22Rv1 (cell line): ENCODE measurements around the gene CGNL1.

Experiments
- ZFX ChIP-seq: fragments of 450-650 bp; IDR thresholded peaks from 2 replicates; pipeline ENCODE4 v1.6.1; 2017; ENCODE audit warnings: antibody characterized with exemption, borderline replicate concordance
- TF ChIP-seq, protein P1 (sequence below): fragments of 450-650 bp; IDR thresholded peaks from 2 replicates; pipeline ENCODE4 v1.5.1; 2017; ENCODE audit warnings: mild to moderate bottlenecking

DNA sequence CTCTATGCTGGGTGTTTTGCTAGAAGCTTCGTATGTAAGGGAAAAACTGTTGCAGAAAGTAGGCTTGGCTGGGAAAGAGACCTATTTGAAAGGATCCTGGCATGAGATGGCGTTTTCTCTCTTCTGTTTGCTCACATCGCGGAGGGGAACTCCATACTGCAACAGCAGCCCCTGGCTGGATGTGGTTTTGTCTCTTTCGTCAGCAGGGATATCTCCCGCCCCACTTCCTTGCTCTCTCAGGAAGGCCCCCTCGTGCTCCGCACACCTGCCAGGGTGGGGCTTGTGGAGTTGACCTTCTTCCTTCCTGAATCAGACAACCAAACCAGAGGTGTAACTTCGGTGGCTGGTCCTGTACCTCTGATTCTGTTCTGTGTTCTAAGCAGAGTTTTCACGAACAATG lies 189.0 kb downstream of the CGNL1 start:
- TF ChIP-seq, protein P1, sequence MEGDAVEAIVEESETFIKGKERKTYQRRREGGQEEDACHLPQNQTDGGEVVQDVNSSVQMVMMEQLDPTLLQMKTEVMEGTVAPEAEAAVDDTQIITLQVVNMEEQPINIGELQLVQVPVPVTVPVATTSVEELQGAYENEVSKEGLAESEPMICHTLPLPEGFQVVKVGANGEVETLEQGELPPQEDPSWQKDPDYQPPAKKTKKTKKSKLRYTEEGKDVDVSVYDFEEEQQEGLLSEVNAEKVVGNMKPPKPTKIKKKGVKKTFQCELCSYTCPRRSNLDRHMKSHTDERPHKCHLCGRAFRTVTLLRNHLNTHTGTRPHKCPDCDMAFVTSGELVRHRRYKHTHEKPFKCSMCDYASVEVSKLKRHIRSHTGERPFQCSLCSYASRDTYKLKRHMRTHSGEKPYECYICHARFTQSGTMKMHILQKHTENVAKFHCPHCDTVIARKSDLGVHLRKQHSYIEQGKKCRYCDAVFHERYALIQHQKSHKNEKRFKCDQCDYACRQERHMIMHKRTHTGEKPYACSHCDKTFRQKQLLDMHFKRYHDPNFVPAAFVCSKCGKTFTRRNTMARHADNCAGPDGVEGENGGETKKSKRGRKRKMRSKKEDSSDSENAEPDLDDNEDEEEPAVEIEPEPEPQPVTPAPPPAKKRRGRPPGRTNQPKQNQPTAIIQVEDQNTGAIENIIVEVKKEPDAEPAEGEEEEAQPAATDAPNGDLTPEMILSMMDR: no peak
- TF ChIP-seq ZFX: no peak
